ENCODE data around the gene HAUS7.

Gene HAUS7

DNA sequence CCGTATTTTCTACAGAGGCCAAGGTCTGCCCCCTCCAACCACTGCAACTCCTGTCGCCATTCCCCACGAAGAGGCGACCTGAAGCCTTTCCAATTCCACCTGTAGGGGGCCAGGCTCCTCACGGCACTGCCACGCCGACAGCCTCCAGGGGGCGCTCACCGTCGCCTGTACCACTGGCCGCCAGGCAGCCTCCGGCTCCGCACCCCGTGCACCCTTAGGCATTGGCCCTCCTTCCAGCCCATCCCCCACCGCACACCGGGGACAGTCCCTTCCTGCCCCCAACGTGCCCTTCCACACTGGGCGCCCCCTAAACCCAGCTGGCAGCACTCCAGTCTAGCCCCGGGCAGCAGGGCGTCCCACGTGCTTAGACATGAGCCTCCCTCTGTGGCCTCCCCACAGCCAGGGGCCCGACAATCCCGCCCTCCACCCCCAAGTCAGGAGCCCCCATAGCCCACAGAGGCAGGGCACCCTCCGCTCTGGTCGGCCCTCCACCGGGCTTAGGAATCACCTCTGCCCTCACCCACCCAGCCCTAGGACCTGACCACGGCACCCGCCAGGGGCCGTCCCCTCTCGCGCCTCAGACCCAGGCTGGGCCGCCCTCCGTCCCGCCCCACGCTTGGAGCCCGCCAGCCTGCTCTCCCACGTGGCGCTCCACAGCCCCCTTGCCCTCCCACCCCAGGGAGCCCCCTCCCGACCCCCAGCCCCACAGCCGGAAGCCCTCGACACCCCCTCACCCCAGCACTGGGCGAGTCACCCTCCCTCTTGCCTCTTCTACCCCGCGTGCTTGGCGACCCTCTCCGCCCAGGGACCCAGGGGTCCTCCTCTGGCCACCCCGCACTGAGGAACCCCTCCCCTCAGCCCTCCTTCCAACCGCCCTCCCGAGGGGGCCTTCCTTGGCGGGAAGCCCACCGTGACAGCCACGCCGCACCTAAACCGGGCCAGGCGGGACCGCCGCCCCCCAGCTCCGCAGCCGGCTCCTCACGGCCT lies 69.9 kb downstream of the HAUS7 start:
- Histone ChIP-seq H3K27ac (replicated peaks) (no peak overlapping the region), H3K27me3 (ENCODE audit: insufficient read depth, poor library complexity, severe bottlenecking) (no peaks in the 10 kb centered on the region), H3K4me3 (replicated peaks; ENCODE audit: insufficient read depth, low read length) (no peak overlapping the region)
- TF ChIP-seq SPI1 (IDR thresholded peaks at IDR 0.05; ENCODE audit: borderline replicate concordance, low read depth), result no peak
- TF ChIP-seq, protein P1, sequence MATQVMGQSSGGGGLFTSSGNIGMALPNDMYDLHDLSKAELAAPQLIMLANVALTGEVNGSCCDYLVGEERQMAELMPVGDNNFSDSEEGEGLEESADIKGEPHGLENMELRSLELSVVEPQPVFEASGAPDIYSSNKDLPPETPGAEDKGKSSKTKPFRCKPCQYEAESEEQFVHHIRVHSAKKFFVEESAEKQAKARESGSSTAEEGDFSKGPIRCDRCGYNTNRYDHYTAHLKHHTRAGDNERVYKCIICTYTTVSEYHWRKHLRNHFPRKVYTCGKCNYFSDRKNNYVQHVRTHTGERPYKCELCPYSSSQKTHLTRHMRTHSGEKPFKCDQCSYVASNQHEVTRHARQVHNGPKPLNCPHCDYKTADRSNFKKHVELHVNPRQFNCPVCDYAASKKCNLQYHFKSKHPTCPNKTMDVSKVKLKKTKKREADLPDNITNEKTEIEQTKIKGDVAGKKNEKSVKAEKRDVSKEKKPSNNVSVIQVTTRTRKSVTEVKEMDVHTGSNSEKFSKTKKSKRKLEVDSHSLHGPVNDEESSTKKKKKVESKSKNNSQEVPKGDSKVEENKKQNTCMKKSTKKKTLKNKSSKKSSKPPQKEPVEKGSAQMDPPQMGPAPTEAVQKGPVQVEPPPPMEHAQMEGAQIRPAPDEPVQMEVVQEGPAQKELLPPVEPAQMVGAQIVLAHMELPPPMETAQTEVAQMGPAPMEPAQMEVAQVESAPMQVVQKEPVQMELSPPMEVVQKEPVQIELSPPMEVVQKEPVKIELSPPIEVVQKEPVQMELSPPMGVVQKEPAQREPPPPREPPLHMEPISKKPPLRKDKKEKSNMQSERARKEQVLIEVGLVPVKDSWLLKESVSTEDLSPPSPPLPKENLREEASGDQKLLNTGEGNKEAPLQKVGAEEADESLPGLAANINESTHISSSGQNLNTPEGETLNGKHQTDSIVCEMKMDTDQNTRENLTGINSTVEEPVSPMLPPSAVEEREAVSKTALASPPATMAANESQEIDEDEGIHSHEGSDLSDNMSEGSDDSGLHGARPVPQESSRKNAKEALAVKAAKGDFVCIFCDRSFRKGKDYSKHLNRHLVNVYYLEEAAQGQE (IDR thresholded peaks at IDR 0.05; ENCODE audit: insufficient replicate concordance, low read depth), result no peak
- TF ChIP-seq POLR2AphosphoS5 (IDR thresholded peaks at IDR 0.05; ENCODE audit: low read depth), result no peak
- no peak for TF ChIP-seq GABPA (IDR thresholded peaks at IDR 0.05; ENCODE audit: low read depth)
- TF ChIP-seq, protein P2, sequence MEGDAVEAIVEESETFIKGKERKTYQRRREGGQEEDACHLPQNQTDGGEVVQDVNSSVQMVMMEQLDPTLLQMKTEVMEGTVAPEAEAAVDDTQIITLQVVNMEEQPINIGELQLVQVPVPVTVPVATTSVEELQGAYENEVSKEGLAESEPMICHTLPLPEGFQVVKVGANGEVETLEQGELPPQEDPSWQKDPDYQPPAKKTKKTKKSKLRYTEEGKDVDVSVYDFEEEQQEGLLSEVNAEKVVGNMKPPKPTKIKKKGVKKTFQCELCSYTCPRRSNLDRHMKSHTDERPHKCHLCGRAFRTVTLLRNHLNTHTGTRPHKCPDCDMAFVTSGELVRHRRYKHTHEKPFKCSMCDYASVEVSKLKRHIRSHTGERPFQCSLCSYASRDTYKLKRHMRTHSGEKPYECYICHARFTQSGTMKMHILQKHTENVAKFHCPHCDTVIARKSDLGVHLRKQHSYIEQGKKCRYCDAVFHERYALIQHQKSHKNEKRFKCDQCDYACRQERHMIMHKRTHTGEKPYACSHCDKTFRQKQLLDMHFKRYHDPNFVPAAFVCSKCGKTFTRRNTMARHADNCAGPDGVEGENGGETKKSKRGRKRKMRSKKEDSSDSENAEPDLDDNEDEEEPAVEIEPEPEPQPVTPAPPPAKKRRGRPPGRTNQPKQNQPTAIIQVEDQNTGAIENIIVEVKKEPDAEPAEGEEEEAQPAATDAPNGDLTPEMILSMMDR (IDR thresholded peaks at IDR 0.05; ENCODE audit: insufficient read depth, low read length), result peak; percentile 2
- no peak for DNase-seq (ENCODE audit: low read depth in 1 of 2, low spot score in 1 of 2)

DNA sequence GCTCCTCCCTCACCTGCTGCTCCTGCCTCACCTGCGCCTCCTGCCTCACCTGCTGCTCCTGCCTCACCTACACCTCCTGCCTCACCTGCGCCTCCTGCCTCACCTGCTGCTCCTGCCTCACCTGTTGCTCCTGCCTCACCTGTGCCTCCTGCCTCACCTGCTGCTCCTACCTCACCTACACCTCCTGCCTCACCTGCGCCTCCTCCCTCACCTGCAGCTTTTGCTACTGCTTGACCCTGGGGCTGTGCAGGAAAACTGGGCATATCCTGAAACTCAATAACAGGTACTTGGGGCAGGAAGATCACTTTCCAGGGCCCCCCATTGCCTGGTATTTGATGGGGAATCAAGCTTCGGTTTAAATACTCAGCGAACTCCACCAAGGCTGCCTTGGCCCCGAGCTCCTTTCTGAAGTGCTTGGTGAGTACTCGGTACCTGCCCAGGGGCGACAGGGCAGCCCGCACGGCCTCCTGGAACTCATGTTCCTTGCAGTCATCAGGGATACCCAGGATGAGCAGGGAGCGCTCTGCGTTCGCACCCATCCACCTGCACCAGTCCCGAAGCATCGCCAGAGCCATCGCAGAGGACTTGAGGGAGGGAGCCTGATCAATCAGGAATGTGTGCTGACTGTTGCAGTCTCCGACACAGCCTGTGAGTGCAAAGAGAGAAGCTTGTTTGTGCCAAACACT lies 72.0 kb downstream of the HAUS7 start:
- TF ChIP-seq SPI1 (IDR thresholded peaks at IDR 0.05; ENCODE audit: borderline replicate concordance, low read depth), result no peak
- TF ChIP-seq, protein P2 (IDR thresholded peaks at IDR 0.05; ENCODE audit: insufficient read depth, low read length), result no peak
- TF ChIP-seq, protein P1 (IDR thresholded peaks at IDR 0.05; ENCODE audit: insufficient replicate concordance, low read depth), result no peak
- TF ChIP-seq GABPA (IDR thresholded peaks at IDR 0.05; ENCODE audit: low read depth), result no peak
- TF ChIP-seq POLR2AphosphoS5 (IDR thresholded peaks at IDR 0.05; ENCODE audit: low read depth), result no peak
- no peak overlapping the region for H3K27ac ChIP-seq (replicated peaks)
- no peak overlapping the region for H3K4me3 ChIP-seq (replicated peaks; ENCODE audit: insufficient read depth, low read length)
- no peak for DNase-seq (ENCODE audit: low read depth in 1 of 2, low spot score in 1 of 2)
- H3K27me3 ChIP-seq (ENCODE audit: insufficient read depth, poor library complexity, severe bottlenecking), result no peaks in the 10 kb centered on the region

Data from HL-60 (cell line).